ENCODE results near the gene KLHL36.
"Not testable (repeated sequence)": the region's sequence is repeated elsewhere in the genome, so short reads cannot be mapped to it uniquely, and the experiment has no call there.

Gene KLHL36

DNA sequence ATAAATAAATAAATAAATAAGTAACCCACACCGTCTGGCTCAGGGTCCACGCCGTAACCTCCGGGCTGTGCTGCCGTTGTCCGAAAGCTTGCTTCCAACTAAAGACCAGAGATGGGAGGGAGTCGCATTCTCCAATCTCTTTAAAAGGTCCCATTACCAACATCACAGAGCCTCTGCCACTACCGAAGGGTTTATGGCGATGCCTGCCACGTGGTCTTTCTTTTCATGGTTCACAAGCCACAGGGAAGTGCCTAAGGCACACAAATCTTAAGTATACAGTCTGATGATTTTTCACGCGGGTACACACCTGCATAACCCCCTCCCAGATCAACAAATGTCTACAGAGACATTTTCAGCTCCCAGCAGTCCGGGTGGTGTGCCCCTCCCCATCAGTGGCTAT, 31.8 kb upstream of the KLHL36 start:
- no peak for DNase-seq (ENCODE audit: low read depth)

- no peak for DNase-seq (ENCODE audit: low read depth)
Measured at GRCh38 chr16:84617041-84617790, 31.1 kb upstream of the KLHL36 start.

DNA sequence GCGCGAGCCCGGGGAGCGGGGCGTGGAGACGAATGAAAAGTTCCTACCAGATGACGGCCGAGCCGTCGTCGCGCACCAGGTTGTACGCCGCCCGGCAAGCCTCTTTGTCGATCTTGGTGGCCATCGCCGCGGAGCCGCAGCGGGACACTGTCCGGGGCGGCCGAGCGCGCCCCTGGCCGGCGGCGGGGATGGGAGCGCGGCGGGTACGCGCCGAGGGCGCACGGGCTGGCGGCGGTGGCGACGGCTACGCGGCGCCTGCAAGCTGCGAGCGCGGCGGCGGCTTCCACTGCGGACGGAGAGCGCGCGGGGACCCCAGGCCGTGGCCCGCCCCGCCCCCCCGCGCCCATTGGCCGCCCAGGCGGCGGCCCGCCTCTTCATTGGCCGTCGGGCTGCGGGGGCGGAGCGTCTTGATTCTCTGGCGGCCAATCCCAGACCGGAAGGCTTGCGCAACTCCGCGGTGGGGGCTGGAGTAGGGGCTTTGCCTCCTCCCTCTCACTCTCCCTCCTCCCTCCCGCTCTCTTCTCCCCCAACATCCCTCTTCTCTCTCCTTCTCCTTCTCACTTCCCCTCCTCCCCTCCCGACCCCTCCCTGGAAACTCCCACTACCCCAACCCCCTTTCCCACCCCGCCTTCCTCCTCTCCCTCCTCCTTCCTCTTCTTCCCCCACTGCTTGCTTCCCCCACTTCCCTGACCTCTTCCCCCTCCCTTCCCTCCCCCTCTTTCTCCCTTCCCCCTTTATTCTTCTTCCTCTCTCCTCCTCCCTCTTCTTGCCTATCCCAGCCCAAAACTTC, 30.3 kb upstream of the KLHL36 start, which contains the start of gene COTL1:
COTL1 (minus strand) TSS at position 288 of the 790 bp plus-strand sequence; CDS start at position 124, 164 bp downstream.
- peak; percentile 90 for DNase-seq (ENCODE audit: low read depth)

DNA sequence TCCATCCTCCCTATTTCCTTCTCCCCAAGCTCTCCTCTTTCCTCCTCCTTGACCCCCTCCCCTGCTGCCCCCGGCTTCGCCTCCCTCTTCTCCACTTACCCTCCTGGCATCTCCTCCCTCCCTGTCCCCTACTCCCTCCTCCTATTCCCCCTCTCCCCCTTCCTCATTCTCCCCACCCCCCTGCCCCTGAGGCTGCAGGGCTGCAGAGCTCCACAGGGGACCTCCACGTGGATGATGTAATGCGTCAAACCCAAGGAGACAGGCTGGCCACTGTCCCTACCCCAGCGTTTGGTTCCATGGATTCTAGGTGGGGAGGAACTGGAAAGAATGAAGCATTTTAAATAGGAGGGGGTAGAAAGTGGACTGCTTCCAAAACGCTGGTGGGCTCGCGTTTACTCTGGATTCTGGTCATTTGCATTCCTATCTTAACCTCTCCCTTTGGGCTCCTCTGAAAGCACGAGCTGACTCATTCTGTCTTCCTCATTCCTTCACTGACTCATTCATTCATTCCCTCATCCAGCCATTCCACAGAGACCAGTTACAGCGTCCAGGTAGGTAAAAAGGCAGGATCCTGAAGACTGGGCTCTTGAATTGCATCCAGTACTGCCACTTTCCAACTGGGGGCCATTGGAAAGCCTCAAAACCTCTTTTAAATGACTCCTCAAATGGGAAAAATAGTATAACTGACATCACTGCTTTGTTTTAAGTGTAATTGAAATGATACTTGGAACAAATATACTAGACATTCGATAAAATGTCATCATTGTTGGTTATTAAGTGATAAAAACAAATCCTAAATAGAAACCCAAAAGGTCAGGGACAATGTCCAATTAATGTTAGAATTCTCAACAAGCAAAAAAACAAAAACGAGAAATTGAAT, 29.5 kb upstream of the KLHL36 start:
- DNase-seq (ENCODE audit: low read depth), result no peak

- DNase-seq (ENCODE audit: low read depth), result not testable (repeated sequence)
Measured at GRCh38 chr16:84620913-84621312, 27.4 kb upstream of the KLHL36 start.

DNA sequence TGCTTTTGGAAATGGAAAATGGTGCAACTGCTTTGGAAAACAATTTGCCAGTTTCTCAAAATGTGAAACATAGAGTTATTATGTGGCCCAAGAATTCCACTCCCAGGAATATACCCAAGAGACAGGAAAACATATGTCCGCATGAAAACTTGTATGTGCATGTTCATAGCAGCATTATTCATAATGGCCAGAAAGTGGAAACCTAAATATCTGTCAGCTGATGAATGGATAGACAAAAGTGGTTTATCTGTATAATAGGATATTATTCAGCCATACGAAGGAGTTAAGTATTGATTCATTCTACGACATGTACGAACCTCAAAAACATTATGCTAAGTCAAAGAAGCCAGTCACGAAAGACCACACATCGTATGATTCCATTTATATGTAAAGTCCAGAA, 22.8 kb upstream of the KLHL36 start:
- DNase-seq (ENCODE audit: low read depth), result no peak

DNA sequence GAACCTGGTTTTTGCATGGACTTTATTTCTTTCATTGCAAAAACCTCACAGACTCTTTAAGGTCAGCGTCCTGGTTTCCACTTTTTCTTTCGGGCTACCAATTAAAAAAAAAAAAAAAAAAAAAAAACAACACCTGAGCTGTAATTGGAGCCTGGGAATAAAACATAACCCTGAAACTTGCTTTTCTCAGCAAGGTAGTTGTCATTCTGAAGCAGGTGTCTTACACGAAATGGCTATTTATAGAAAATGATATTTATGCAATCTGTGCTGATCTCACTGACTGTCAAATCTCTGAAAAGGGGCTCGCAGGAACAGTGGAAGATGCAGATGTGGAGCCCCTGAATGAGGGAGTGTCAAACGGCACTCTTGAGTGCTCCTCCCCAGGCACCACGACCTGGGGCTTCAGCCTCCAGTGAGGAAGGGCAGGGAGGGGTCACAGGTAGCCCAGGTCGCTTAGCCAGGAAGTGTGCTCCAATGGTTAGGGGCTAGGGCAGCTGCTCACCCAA, 20.0 kb upstream of the KLHL36 start:
- DNase-seq (ENCODE audit: low read depth), result no peak

DNA sequence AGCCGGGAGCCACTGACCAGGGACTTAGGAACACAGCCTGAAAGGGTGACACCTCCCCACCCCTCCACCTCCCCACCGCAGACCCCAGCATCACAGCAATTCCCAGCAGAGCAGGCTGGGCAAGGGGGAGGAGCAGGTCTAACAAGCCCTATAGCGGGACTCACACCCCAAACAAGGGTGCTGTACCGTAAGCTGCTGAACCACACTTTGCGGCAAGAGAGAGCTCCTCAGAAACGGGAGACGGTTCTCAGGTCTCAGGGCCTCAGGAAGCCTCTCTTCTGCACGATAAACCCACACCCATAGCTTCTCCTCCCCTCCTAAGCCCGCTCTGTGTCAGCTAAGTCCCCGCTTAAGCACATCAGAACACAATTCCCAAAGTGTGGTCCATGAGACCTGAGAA, 18.7 kb upstream of the KLHL36 start:
- DNase-seq (ENCODE audit: low read depth), result no peak

- no peak for DNase-seq (ENCODE audit: low read depth)
Measured at GRCh38 chr16:84630009-84630408, 18.3 kb upstream of the KLHL36 start.

GRCh38 chr16:84630446-84631152, 17.7 kb upstream of the KLHL36 start:
- DNase-seq (ENCODE audit: low read depth), result no peak

GRCh38 chr16:84631153-84631466, 17.2 kb upstream of the KLHL36 start:
- no peak for DNase-seq (ENCODE audit: low read depth)

DNA sequence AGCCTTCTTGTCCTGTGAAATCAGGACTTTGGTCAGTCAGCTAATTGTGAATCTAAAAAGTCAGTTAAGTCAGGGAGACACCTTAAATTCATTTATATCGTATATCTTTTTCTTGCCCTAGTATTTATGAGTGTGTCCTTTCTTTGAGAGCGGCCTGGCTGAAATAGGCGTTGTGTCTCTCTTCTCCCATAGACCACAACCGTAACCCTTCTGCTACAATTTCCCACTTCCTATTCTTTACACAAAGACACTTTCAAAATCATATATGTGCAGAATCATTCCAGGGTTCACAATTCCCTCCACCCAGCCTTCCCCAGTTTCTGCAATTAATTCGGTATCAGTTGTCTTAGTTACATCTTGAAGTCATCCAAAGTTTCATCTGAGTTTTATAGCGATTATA, 16.4 kb upstream of the KLHL36 start:
- no peak for DNase-seq (ENCODE audit: low read depth)

GRCh38 chr16:84632862-84633261, 15.4 kb upstream of the KLHL36 start:
- DNase-seq (ENCODE audit: low read depth), result not testable (repeated sequence)

DNA sequence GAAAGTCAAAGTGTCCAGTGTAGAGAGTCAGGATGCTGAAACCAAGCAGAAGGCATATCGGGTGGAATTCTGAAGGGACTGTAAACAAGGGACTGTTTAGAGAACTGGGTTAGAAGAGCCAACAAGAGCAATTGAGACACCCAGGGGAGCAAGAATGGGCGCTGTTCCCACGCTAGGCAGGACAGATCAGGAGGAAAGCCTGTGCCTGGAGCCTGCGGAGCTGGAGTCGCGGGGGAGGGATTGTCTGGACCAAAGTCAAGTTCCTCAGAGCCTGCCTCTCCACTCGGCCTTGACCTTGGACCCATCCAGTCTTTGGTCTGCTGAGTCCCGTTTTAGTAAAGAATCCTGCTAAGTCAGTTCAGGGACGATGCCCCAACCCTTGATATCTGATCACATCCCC, 14.7 kb upstream of the KLHL36 start:
- DNase-seq (ENCODE audit: low read depth), result no peak

GRCh38 chr16:84635702-84636101, 12.6 kb upstream of the KLHL36 start:
- no peak for DNase-seq (ENCODE audit: low read depth)

GRCh38 chr16:84637709-84638108, 10.6 kb upstream of the KLHL36 start:
- no peak for DNase-seq (ENCODE audit: low read depth)

- DNase-seq (ENCODE audit: low read depth), result no peak
Measured at GRCh38 chr16:84638231-84638806, 10.0 kb upstream of the KLHL36 start.

DNA sequence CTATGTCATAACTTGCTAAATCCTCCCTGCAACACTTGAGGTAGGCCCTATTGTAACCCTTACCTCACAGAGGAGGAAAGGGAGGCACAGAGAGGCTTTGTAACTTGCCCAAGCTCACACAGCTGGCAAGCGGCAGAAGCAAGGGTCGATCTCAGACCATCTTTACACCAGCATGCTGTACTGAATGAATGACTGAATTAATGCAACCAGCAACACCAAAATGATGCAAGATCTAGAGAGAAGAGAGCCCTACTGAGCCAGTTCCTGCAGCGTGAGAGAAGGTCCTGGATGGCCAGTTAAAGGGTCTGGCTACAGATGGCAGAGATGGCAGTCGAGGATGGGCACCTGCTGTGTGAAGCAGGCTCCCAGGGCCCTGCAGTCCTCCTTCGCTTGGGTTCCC, 8.2 kb upstream of the KLHL36 start:
- no peak for DNase-seq (ENCODE audit: low read depth)

- no peak for DNase-seq (ENCODE audit: low read depth)
Measured at GRCh38 chr16:84641643-84642358, 6.5 kb upstream of the KLHL36 start.

DNA sequence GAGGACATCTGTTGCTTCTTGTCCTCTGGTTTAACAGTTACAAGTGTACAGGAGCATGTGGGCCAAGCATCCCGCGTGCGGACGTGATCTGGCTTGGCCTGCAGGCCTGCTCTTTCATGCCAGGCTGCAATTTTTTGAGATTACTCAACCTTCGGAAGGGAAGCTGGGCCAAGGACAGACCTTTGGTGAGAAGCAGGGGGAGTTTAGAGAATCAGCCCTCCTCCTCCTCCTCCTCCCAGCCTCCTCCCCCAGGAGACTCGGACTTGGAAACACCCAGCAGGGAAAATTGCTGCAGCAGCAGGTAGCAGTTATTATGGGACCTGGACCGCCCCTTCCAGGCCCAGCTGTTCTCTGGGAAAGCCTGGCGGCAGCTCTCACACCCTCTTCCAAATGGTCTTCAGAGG, 5.1 kb upstream of the KLHL36 start:
- no peak for DNase-seq (ENCODE audit: low read depth)

DNA sequence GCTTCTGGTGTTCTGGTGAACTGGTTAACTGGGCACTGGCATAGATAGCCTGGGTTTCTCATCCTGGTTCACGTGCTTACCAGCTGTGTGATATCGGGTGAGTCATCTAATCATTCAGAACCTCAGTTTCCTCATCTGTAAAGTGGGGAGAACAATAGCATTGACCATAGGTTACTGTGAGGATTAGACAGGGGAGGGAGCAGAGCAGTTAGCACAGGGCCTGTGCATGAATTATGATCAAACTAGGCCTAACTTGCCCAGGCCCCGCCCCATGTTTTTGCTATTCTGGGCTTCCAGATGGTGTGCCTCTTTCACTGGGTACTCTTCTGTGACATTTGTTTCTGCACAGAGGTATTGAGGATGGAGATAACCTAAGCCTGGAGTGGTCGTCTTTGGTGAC, 4.6 kb upstream of the KLHL36 start:
- no peak for DNase-seq (ENCODE audit: low read depth)

Measured in T-helper 22 cell (primary cell).